GM12864 (cell line): ENCODE measurements around the gene ZNF629.

Experiments
- DNase-seq: peaks from one replicate; pipeline ENCODE4 v3.0.0-alpha.2; 2011; ENCODE audit warnings: low read depth
- H3K4me3 ChIP-seq: 2 replicates; pipeline ENCODE4 v1.5.1; 2011; ENCODE audit warnings: mild to moderate bottlenecking, low read depth, low read length, control low read depth
- CTCF ChIP-seq: IDR thresholded peaks from 2 replicates; pipeline ENCODE4 v1.5.1; 2011; ENCODE audit warnings: low read depth, mild to moderate bottlenecking, moderate library complexity, low read length, control low read depth, inconsistent platforms; ENCODE audit errors: missing control alignments

Gene ZNF629

GRCh38 chr16:30778549-30779244 lies 8.3 kb downstream of the ZNF629 start:
- H3K4me3 ChIP-seq = no peak overlapping the region
- no peak for TF ChIP-seq CTCF
- DNase-seq = no peak

DNA sequence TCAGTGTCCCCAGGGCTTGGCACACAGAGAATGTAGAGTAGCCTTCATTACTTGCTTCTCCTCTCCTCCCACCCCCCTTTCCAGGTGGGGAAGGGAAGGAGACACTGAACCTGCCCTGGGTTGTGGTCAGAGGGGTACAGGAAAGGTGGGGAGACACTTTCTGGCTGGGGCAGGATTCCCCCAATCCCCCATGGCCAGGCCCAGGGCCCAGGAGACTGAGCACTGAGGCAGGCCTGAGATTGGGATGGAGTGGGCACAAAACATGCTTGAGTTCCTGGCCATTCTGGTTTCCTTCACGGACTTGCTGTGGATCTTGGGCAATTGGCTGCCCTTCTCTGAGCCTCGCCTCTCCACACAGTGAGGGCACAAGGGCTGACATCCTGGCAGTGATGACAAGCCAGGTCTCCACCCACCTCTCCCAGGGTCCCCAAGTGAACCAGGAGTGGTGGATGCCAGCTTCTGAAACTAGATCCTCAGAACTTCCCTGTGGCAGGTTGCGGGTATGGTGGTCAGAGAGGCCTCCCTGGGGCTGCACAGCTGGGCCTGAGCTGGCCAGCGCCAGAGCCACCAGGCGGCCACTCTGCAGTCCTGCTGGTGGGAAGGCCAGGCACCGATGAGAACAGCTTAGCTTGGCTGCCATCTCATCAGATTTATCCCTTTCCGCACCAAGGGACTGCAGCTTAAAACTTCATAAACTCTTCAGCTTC lies 9.3 kb downstream of the ZNF629 start:
- no peak overlapping the region for H3K4me3 ChIP-seq
- TF ChIP-seq CTCF = no peak
- DNase-seq = no peak

- H3K4me3 ChIP-seq = peak overlapping the region; percentile 69
- no peak for TF ChIP-seq CTCF
- peak; percentile 30 for DNase-seq
Observed at GRCh38 chr16:30775392-30776188, 11.4 kb downstream of the ZNF629 start.

DNA sequence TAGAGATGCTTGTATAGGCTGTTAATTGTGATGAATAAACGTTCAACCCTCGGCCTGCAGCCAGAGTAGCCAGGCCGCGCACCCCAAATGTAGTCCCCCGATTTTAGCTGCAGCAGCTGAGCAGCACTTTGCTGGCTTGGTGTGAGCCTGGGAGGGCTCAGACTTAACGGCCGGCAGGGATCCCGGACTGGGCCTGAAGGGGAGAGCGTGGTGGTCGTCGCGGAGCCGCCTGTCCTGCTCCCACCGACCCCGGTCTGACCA lies 11.9 kb downstream of the ZNF629 start:
- DNase-seq = no peak
- no peak for TF ChIP-seq CTCF
- peak overlapping the region; percentile 69 for H3K4me3 ChIP-seq

DNA sequence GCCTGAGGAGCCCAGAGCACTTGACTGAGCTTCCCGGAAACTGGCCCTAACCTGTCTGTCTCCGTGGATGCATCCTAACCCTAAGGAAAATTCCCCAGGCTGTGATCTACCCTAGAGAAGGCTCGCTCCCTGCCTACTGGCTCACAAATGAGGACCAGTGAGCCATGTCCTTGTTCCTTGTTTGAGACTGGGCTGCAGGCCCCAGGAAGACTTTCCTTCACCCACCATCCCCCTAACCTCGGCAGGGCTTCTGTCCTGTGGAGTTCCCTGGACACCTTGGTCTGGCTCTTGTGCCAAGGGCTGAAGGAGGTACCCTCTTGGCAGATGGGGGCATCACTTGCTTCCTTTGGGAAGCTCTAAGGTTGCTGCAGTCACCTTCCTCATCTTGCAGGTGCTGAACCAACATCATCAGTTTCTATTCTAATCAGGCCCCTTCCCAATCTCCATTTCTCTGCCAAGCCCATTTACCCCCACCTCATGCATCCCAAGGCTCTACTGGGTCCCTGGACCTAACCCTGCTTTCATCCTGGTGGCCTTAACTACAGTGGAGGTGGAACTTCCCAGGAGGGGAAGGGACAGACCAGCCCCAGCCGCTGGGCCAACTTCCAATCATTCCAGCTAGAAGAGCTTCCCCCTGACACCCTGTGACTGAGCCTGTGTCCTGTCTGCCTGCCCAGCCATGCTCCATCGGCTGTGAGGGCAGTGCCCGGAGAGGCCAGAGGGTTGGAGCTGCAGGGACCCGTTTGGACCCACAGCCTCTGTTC lies 12.5 kb downstream of the ZNF629 start:
- no peak for DNase-seq
- TF ChIP-seq CTCF = no peak
- no peak overlapping the region; the same call in 1 of the 2 replicates for H3K4me3 ChIP-seq

DNA sequence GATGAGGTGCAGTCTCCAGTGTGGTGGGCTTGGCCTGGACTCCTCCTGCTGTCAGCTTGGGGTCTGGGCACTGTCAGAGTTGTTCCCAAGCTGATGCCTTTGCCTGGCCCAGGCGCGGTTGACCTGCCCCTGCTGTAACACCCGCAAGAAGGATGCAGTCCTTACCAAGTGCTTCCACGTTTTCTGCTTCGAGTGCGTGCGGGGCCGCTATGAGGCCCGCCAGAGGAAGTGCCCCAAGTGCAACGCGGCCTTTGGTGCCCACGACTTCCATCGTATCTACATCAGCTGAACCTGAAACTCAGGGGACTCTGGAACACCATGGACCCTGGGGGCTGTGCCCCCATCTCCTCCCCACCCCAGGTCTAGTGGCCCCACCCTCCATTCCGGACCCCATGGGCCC lies 13.2 kb downstream of the ZNF629 start:
- no peak for TF ChIP-seq CTCF
- DNase-seq = no peak
- H3K4me3 ChIP-seq = no peak overlapping the region
